Astrocyte of the spinal cord (primary cell): ENCODE results near the gene ERBIN.

Experiments
- DNase-seq: peaks from one replicate; pipeline ENCODE4 v3.0.0; 2011; ENCODE audit warnings: low read depth, low spot score
- H3K4me3 ChIP-seq: 2 replicates; pipeline ENCODE4 v1.5.1; 2011; ENCODE audit warnings: low read depth, mild to moderate bottlenecking, low read length, moderate library complexity
- in situ Hi-C: cut with HindIII; loops from 2 replicates; pipeline ENCODE4 v1.10.0; 2017; ENCODE audit warnings: low sequenced_read_pairs
- TF ChIP-seq, protein P1 (sequence below): IDR thresholded peaks from 2 replicates; pipeline ENCODE4 v1.5.1; 2012; ENCODE audit warnings: low read depth, mild to moderate bottlenecking, low read length, inconsistent platforms

ERBIN gene

DNA sequence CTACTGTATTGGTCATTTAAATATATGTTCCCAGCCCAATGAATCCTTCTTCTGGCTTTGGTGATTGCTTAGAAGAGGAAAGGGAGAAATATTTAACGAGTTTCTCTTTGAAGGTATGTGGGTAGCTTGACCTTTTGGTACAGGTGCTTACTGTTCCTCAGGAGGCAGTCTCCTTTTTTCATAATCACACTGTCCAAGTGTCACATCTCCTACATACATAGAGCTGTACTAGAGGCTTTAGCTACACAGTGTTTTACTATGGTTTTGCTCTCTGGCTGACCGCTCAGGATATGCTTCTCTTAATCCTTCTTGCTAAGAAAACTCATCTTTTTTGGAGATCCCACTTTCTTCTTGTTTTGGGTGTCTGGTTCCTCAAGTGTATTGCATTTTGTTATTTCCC is 6.9 kb downstream of the ERBIN start:
- in situ Hi-C loops: no loop called here
- TF ChIP-seq, protein P1, sequence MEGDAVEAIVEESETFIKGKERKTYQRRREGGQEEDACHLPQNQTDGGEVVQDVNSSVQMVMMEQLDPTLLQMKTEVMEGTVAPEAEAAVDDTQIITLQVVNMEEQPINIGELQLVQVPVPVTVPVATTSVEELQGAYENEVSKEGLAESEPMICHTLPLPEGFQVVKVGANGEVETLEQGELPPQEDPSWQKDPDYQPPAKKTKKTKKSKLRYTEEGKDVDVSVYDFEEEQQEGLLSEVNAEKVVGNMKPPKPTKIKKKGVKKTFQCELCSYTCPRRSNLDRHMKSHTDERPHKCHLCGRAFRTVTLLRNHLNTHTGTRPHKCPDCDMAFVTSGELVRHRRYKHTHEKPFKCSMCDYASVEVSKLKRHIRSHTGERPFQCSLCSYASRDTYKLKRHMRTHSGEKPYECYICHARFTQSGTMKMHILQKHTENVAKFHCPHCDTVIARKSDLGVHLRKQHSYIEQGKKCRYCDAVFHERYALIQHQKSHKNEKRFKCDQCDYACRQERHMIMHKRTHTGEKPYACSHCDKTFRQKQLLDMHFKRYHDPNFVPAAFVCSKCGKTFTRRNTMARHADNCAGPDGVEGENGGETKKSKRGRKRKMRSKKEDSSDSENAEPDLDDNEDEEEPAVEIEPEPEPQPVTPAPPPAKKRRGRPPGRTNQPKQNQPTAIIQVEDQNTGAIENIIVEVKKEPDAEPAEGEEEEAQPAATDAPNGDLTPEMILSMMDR: no peak
- DNase-seq: no peak
- no peak overlapping the region for H3K4me3 ChIP-seq

DNA sequence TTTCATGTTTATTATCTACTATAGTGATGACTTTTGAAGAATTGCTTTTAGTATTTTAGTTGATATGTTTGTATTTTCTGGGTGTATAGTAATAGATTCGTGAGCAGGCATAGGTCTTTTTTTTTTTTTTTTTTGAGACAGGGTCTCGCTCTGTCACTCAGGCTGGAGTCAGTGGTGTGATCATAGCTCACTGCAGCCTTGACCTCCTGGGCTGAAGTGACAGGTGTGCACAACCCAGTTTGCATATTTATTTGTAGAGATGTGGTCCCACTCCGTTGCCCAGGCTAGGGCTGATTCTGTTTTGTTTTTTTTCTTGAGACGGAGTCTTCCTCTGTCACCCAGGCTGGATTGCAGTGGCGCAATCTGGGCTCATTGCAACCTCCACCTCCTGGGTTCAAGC is 11.9 kb downstream of the ERBIN start:
- DNase-seq: no peak
- TF ChIP-seq, protein P1: no peak
- in situ Hi-C loops: no loop called here

DNA sequence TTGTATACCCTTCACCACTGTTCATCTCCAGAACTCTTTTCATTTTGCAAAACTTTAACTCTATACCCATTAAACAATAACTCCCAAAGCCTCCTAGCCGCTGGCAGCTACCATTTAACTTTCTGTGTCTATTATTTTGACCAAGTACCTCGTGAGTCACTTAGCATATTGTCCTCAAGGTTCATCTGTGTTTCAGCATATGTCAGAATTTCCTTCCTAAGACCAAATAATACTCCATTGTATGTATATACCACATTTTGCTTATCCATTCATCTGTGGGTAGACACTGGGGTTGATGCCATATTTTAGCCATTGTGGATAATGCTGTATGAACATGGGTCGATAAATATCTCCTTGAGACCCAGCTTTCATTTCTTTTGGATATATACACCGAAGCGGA is 17.4 kb downstream of the ERBIN start:
- in situ Hi-C loops: no loop called here

More for the DNA sequence above, 11.9 kb downstream of the ERBIN start:
- no peak overlapping the region for H3K4me3 ChIP-seq

DNA sequence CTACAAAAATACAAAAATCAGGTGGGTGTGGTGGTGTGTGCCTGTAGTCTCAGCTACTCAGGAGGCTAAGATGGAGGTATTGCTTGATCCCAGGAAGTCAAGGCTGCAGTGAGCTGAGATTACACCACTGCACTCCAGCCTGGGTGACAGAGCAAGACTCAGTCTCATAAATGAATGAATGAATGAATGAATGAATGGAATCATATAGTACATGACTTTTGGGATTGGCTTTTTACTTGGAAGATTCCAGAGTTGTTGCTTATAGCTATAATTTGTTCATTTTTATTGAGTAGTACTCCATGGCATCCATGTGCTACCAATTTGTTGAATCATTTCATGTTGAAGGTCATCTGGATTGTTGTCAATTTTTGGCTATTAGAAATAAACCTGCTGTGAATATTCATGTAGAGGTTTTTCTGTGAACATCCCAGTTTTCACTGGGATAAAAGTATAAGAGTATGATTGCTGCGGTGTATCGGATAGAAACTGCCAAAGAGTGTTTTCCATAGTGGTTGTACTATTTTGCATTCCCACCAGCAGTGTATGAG is 19.9 kb downstream of the ERBIN start:
- no peak overlapping the region for H3K4me3 ChIP-seq
- TF ChIP-seq, protein P1: no peak
- DNase-seq: no peak
- in situ Hi-C loops: no loop called here

More for the DNA sequence above, 17.4 kb downstream of the ERBIN start:
- no peak overlapping the region for H3K4me3 ChIP-seq
- no peak for DNase-seq
- TF ChIP-seq, protein P1: no peak

DNA sequence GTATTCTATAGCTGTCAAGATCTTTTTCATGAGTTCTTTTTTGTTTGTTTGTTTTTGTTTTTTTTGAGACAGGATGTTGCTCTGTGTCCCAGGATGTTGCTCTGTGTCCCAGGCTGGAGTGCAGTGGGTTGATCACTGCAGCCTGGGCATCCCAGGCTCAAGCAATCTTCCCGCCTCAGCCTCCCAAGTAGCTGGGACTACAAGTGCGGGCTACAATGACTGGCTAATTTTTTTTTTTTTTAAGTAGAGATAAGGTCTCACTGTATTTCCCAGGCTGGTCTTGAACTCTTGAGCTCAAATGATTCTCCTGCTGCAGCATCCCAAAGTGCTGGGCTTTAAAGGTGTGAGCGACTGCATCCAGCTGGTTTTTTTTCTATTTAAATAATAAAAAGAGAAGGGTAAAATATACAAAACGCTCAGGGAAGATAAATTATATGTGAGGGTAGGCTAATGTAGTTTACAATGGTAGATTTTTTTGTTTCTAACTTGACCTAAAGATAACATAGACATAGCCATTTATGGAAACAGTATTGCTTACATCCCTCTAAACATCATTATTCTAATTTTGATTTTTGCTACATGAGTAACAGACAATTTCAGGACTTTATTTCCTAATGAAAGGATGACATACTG is 21.9 kb downstream of the ERBIN start:
- DNase-seq: no peak
- no peak overlapping the region for H3K4me3 ChIP-seq
- TF ChIP-seq, protein P1: no peak
- in situ Hi-C loops: no loop called here

DNA sequence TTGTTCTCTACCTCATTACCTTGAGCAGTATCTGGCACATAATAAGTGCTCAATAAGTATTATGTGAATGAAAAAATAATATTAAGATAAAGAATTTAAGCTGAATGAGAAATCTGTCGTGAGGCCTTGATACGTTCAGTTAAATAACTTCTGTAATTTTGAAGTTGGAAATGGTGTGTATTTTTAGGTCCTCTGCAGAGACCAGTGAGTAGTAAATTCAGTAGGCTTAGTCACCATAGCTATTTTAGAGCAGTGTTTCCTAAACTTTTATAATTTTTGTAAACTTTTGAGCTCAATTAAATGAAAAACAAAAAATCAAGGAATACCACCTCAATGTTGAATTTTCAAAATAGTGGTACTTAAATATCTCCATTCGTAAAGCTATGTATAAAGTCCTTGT is 25.0 kb downstream of the ERBIN start:
- H3K4me3 ChIP-seq: no peak overlapping the region
- DNase-seq: no peak
- TF ChIP-seq, protein P1: no peak
- in situ Hi-C loops: no loop called here
